Lower leg skin (tissue), 3 donors: ENCODE data around the gene CEBPA.

Experiments
- POLR2A ChIP-seq, 2 donors: fragments of 450-650 bp; IDR thresholded peaks; one replicate each; pipeline ENCODE4 v1.6.1; 2016 to 2017; ENCODE audit warnings: antibody characterized with exemption in 2 of 2, mild to moderate bottlenecking in 1 of 2, moderate library complexity in 1 of 2
- TF ChIP-seq, protein P1 (sequence below), 3 donors: fragments of 450-650 bp; IDR thresholded peaks; one replicate each; pipeline ENCODE4 v1.5.1; 2016; ENCODE audit warnings: antibody characterized with exemption in 3 of 3, mild to moderate bottlenecking in 3 of 3, moderate library complexity in 2 of 3

DNA sequence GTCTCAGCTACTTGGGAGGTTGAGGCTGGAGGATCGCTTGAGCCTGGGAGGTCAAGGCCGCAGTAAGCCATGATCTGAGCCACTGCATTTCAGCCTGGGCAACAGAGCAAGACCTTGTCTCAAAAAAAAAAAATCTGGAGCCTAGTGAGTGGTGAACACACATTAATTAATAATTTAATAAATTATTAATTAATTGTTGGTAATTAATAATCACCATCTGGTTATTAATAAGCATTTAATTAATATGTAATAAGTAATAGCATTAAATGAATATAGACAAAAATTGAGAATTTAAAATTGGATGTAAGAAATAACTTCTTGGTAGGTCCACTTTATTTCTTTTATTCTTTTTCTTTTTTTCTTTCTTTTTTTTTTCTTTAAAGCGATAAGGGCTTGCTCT lies 31.9 kb upstream of the CEBPA start:
- TF ChIP-seq, protein P1, sequence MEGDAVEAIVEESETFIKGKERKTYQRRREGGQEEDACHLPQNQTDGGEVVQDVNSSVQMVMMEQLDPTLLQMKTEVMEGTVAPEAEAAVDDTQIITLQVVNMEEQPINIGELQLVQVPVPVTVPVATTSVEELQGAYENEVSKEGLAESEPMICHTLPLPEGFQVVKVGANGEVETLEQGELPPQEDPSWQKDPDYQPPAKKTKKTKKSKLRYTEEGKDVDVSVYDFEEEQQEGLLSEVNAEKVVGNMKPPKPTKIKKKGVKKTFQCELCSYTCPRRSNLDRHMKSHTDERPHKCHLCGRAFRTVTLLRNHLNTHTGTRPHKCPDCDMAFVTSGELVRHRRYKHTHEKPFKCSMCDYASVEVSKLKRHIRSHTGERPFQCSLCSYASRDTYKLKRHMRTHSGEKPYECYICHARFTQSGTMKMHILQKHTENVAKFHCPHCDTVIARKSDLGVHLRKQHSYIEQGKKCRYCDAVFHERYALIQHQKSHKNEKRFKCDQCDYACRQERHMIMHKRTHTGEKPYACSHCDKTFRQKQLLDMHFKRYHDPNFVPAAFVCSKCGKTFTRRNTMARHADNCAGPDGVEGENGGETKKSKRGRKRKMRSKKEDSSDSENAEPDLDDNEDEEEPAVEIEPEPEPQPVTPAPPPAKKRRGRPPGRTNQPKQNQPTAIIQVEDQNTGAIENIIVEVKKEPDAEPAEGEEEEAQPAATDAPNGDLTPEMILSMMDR (IDR thresholded peaks at IDR 0.05) = no peak
- no peak for TF ChIP-seq POLR2A (IDR thresholded peaks at IDR 0.05)
